SH-SY5Y (cell line): ENCODE results near the gene TUBA8.

ENCODE experiments used
- GATA2 ChIP-seq: IDR thresholded peaks from 2 replicates; pipeline ENCODE4 v1.6.1; 2011; ENCODE audit warnings: mild to moderate bottlenecking, low read depth, low read length
- GATA3 ChIP-seq: IDR thresholded peaks from 2 replicates; pipeline ENCODE4 v1.6.1; 2011; ENCODE audit warnings: low read depth, mild to moderate bottlenecking, low read length, moderate library complexity

DNA sequence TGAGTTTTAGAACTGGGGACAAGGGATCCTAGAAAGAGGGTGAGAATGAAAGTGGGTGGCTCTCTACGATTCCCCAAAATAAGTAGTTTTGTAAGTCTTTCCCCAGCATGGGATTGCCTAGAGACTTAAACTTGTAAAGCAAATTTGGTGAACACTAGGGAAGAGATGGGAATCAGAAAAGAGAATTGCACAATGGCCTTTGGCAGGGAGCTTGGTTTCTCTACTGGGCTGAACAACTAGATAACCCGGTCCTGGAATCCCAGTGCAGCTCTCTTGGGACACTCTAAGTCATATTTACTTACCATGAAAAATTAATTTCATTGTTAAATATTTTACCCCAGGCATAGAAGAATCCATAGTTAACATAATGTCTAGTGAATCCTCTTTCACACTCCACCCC, 22.8 kb downstream of the TUBA8 start:
- TF ChIP-seq GATA2 = no peak
- no peak for TF ChIP-seq GATA3
